SK-N-SH (cell line): ENCODE measurements around the gene RSU1. TPM values are rescaled to one million over a fixed set of nuclear protein-coding genes. Genes with fewer than 3 reads are reported as not detected.

Experiments used
- CTCF ChIA-PET: fragments of 300-600, 350-600 bp; formaldehyde crosslinking; extraction: SDS; loops from one replicate; lab custom pipeline; 2021; lab: Yijun Ruan, JAX
- POLR2A ChIA-PET: fragments of 350-600 bp; sonication (Branson Sonifier 250); formaldehyde crosslinking; extraction: SDS; loops from one replicate; lab custom pipeline; 2020; ENCODE audit warnings: antibody characterized with exemption, inconsistent platforms; lab: Yijun Ruan, JAX
- DNase-seq: peaks from one replicate; pipeline ENCODE4 v3.0.0; 2012
- H2AFZ ChIP-seq: fragments of 200-600 bp; sonication (generic); 2 replicates; pipeline ENCODE4 v1.8.1; 2016; ENCODE audit warnings: antibody characterized with exemption, mild to moderate bottlenecking, low read depth
- H3F3A ChIP-seq: fragments of 200-600 bp; sonication (generic); replicated peaks from 2 replicates; pipeline ENCODE3; 2016; ENCODE audit warnings: antibody characterized with exemption, mild to moderate bottlenecking; ENCODE audit not compliant: insufficient read depth
- H3K27ac ChIP-seq, 2 experiments: fragments of 200-500 bp in 1 of 2; fragments of 200-600 bp in 1 of 2; sonication (Bioruptor generic) in 1 of 2; sonication (generic), shearing (Covaris generic) in 1 of 2; 2 replicates each; pipeline versions ENCODE4 v1.5.1 to v1.6.1; 2014 to 2016; ENCODE audit warnings: low read depth in 2 of 2, inconsistent platforms in 1 of 2, low read length in 1 of 2, mild to moderate bottlenecking in 1 of 2, mixed read lengths in 1 of 2
- H3K27me3 ChIP-seq: fragments of 200-600 bp; sonication (generic), shearing (Covaris generic); 2 replicates; pipeline ENCODE4 v1.6.1; 2016; ENCODE audit warnings: mixed run types; ENCODE audit not compliant: insufficient read depth
- H3K36me3 ChIP-seq, 2 experiments: fragments of 200-500 bp in 1 of 2; fragments of 200-600 bp in 1 of 2; sonication (Bioruptor generic) in 1 of 2; sonication (generic) in 1 of 2; replicated peaks in 1 of 2; 2 replicates each; pipeline versions ENCODE3 to v1.5.1; 2014 to 2016; ENCODE audit warnings: low read length in 1 of 2, mild to moderate bottlenecking in 1 of 2; ENCODE audit not compliant: insufficient read depth in 2 of 2, control insufficient read depth in 1 of 2
- H3K4me1 ChIP-seq, 2 experiments: fragments of 200-500 bp in 1 of 2; fragments of 200-600 bp in 1 of 2; sonication (Bioruptor generic) in 1 of 2; sonication (generic), shearing (Covaris generic) in 1 of 2; 2 replicates each; pipeline versions ENCODE4 v1.5.1 to v1.6.1; 2014 to 2016; ENCODE audit warnings: low read depth in 1 of 2, low read length in 1 of 2, mixed run types in 1 of 2; ENCODE audit not compliant: insufficient read depth in 2 of 2, control insufficient read depth in 1 of 2
- H3K4me2 ChIP-seq: fragments of 200-600 bp; sonication (generic), shearing (Covaris generic); 2 replicates; pipeline ENCODE4 v1.6.1; 2017; ENCODE audit warnings: mixed run types
- H3K4me3 ChIP-seq, 2 experiments: fragments of 200-500 bp in 1 of 2; fragments of 200-600 bp in 1 of 2; sonication (Bioruptor generic) in 1 of 2; sonication (generic), shearing (Covaris generic) in 1 of 2; 2 replicates each; pipeline versions ENCODE4 v1.5.1 to v1.8.1; 2014 to 2016; ENCODE audit warnings: low read depth in 2 of 2, inconsistent platforms in 1 of 2, low read length in 1 of 2, mild to moderate bottlenecking in 1 of 2, mixed read lengths in 1 of 2, moderate library complexity in 1 of 2
- H3K79me2 ChIP-seq: fragments of 200-600 bp; sonication (generic); 2 replicates; pipeline ENCODE4 v1.8.1; 2017; ENCODE audit warnings: mild to moderate bottlenecking; ENCODE audit not compliant: insufficient read depth
- H3K9ac ChIP-seq: fragments of 200-600 bp; sonication (generic); 2 replicates; pipeline ENCODE4 v1.6.1; 2017; ENCODE audit warnings: mixed run types
- H3K9me2 ChIP-seq: fragments of 200-600 bp; sonication (generic); 2 replicates; pipeline ENCODE4 v1.6.1; 2017; ENCODE audit warnings: mixed run types
- H3K9me3 ChIP-seq: fragments of 200-600 bp; sonication (generic); 2 replicates; pipeline ENCODE4 v1.6.1; 2017; ENCODE audit warnings: mixed run types, mild to moderate bottlenecking, moderate library complexity
- H4K20me1 ChIP-seq: fragments of 200-600 bp; sonication (generic); 2 replicates; pipeline ENCODE4 v1.6.1; 2017; ENCODE audit warnings: mild to moderate bottlenecking, mixed run types; ENCODE audit not compliant: insufficient read depth
- FOSL2 ChIP-seq: IDR thresholded peaks from 2 replicates; pipeline ENCODE4 v1.4.0; 2012; ENCODE audit warnings: low read depth, mild to moderate bottlenecking, moderate library complexity, borderline replicate concordance
- FOXJ3 ChIP-seq: sonication (generic); formaldehyde crosslinking; IDR thresholded peaks from 2 replicates; pipeline ENCODE4 v1.5.1; 2020; ENCODE audit warnings: mild to moderate bottlenecking, missing genetic modification reagents
- GABPA ChIP-seq: IDR thresholded peaks from 2 replicates; pipeline ENCODE4 v1.4.0; 2012; ENCODE audit warnings: low read depth, mild to moderate bottlenecking
- GATA2 ChIP-seq: sonication (generic); formaldehyde crosslinking; IDR thresholded peaks from 2 replicates; pipeline ENCODE4 v1.5.0; 2020; ENCODE audit warnings: mild to moderate bottlenecking, missing genetic modification reagents
- JUND ChIP-seq: IDR thresholded peaks from 2 replicates; pipeline ENCODE4 v1.4.0; 2012
- MEF2A ChIP-seq: IDR thresholded peaks from 2 replicates; pipeline ENCODE4 v1.4.0; 2012; ENCODE audit warnings: low read depth, borderline replicate concordance
- RFX5 ChIP-seq: IDR thresholded peaks from 2 replicates; pipeline ENCODE4 v1.6.1; 2012; ENCODE audit warnings: mild to moderate bottlenecking, improper control_type of control experiment, low read length
- TCF12 ChIP-seq: IDR thresholded peaks from 2 replicates; pipeline ENCODE4 v1.4.0; 2012
- USF2 ChIP-seq: fragments of 150-350 bp; IDR thresholded peaks from 2 replicates; pipeline ENCODE4 v1.6.1; 2017; ENCODE audit warnings: antibody characterized with exemption, low read length, low read depth, borderline replicate concordance
- YY1 ChIP-seq: IDR thresholded peaks from 2 replicates; pipeline ENCODE4 v1.4.0; 2012; ENCODE audit warnings: low read depth, mild to moderate bottlenecking
- WGBS: methylation state at CpG from one replicate; pipeline ENCODE4 v1.1.6; 2017; ENCODE audit warnings: low lambda C conversion rate; 5-methylcytosine and 5-hydroxymethylcytosine counted together
- polyA plus RNA-seq, 3 experiments: library from polyadenylated mRNA; depleted of rRNA; stranded (reverse); fragments of >200 nt; gene quantifications; 2 replicates each; pipeline ENCODE4 v1.2.3, GENCODE V29; 2012

The RSU1 gene
- polyA plus RNA-seq, 1 of the 3 experiments (the other 2 are of a cell fraction), result 59.8 TPM

GRCh38 chr10:16795410-16796073, 21.7 kb downstream of the RSU1 start:
- CTCF ChIA-PET, result interaction anchor here (1.3 to 2.3 kb wide), 2 partner anchors 18 to 893 kb away, joined by 3 to 8 read pairs; no protein-coding TSS in a partner anchor
- no peak overlapping the region for H2AFZ ChIP-seq
- TF ChIP-seq FOXJ3 (CRISPR knock-in tag), result no peak
- TF ChIP-seq MEF2A, result no peak
- no peaks in the 10 kb centered on the region for H3K9me2 ChIP-seq
- H3K36me3 ChIP-seq, result peaks cover 0 to 16% of the 10 kb centered on the region in 2 experiments
- H3K79me2 ChIP-seq, result peaks cover 69% of the 10 kb centered on the region
- POLR2A ChIA-PET, result no interaction called here
- H3K4me2 ChIP-seq, result no peak overlapping the region
- H3F3A ChIP-seq, result no peaks in the 10 kb centered on the region
- no peaks in the 10 kb centered on the region for H3K27me3 ChIP-seq
- no peaks in the 10 kb centered on the region for H3K9me3 ChIP-seq
- no peak overlapping the region for H3K27ac ChIP-seq
- no peak overlapping the region for H3K4me3 ChIP-seq
- WGBS, result 93% methylated on average over 9 of the region's 9 CpGs
- DNase-seq, result no peak
- no peaks in the 10 kb centered on the region for H4K20me1 ChIP-seq
- no peaks in the 10 kb centered on the region for H3K4me1 ChIP-seq
- no peak overlapping the region for H3K9ac ChIP-seq

GRCh38 chr10:16794005-16794404, 23.2 kb downstream of the RSU1 start:
- no peaks in the 10 kb centered on the region for H3K4me1 ChIP-seq
- no peaks in the 10 kb centered on the region for H4K20me1 ChIP-seq
- H3K9ac ChIP-seq, result no peak overlapping the region
- WGBS, result 93% methylated on average over 1 of the region's 1 CpG
- no peak overlapping the region for H3K4me3 ChIP-seq
- TF ChIP-seq GABPA (no peak), USF2 (no peak)
- ChIA-PET POLR2A (no interaction called here), CTCF (interaction anchor here (0.6 to 1.2 kb wide), 3 partner anchors 16 to 436 kb away, joined by 3 to 5 read pairs (median 4); partner anchors contain the start of gene C1QL3)
- H3K9me2 ChIP-seq, result no peaks in the 10 kb centered on the region
- peaks cover 63% of the 10 kb centered on the region for H3K79me2 ChIP-seq
- H3K36me3 ChIP-seq, result peaks cover 0 to 14% of the 10 kb centered on the region in 2 experiments
- H3K27ac ChIP-seq, result no peak overlapping the region
- no peaks in the 10 kb centered on the region for H3K9me3 ChIP-seq
- no peak overlapping the region for H2AFZ ChIP-seq
- H3K27me3 ChIP-seq, result no peaks in the 10 kb centered on the region
- no peak overlapping the region for H3K4me2 ChIP-seq
- no peak for DNase-seq
- no peaks in the 10 kb centered on the region for H3F3A ChIP-seq

GRCh38 chr10:16792675-16793074, 24.5 kb downstream of the RSU1 start:
- no peak overlapping the region for H3K4me3 ChIP-seq
- H3K9me3 ChIP-seq, result no peaks in the 10 kb centered on the region
- 93% methylated on average over 8 of the region's 8 CpGs for WGBS
- DNase-seq, result no peak
- peaks cover 0 to 8% of the 10 kb centered on the region in 2 experiments for H3K36me3 ChIP-seq
- no peak overlapping the region for H3K27ac ChIP-seq
- H2AFZ ChIP-seq, result no peak overlapping the region
- ChIA-PET CTCF (interaction anchor here (1.2 kb wide), 1 partner anchor 15 kb away, joined by 5 read pairs; no protein-coding TSS in a partner anchor), POLR2A (no interaction called here)
- H3F3A ChIP-seq, result no peaks in the 10 kb centered on the region
- no peaks in the 10 kb centered on the region for H3K4me1 ChIP-seq
- no peaks in the 10 kb centered on the region for H3K9me2 ChIP-seq
- TF ChIP-seq JUND, result no peak
- no peak for TF ChIP-seq RFX5
- no peak for TF ChIP-seq MEF2A
- TF ChIP-seq TCF12, result no peak
- no peak for TF ChIP-seq FOSL2
- no peak for TF ChIP-seq YY1
- no peak for TF ChIP-seq GATA2
- H3K4me2 ChIP-seq, result no peak overlapping the region
- peaks cover 63% of the 10 kb centered on the region; the same call in 1 of the 2 replicates for H3K79me2 ChIP-seq
- H4K20me1 ChIP-seq, result no peaks in the 10 kb centered on the region
- H3K9ac ChIP-seq, result no peak overlapping the region
- H3K27me3 ChIP-seq, result no peaks in the 10 kb centered on the region
